ENCODE results near the gene PLD1.

DNA sequence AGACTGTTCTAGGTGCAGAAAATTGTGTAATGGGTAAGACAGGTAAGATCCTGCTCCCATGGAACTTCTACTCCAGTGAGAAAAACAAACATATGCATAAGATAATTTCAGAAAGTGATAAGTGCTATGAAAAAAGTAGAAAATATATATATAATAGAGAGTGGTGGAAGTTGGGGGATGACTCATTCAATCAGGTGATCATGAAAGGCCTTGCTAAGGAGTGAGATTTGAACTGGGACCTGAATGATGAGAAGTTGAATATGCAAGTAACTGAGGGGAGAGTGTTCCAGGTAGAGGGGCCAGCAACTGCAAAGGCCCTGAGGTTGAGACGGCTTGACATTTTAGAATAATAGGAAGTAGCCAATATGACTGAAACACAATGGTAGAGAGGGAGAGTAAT is 257.8 kb downstream of the PLD1 start:
- TF ChIP-seq NFYB (IDR thresholded peaks at IDR 0.05; ENCODE audit: insufficient read depth, low read depth, low read length) (no peak), GABPA (IDR thresholded peaks at IDR 0.05; ENCODE audit: low read depth) (no peak), MXI1 (IDR thresholded peaks at IDR 0.05; ENCODE audit: low read depth, low read length) (no peak), ASH2L (IDR thresholded peaks at IDR 0.05; ENCODE audit: borderline replicate concordance, low read depth) (no peak), BHLHE40 (IDR thresholded peaks at IDR 0.05; ENCODE audit: borderline replicate concordance in 1 of 2, low read depth in 2 of 2, low read length in 1 of 2) (no peak), POLR2A (IDR thresholded peaks at IDR 0.05; ENCODE audit: low read depth, low read length) (no peak), SP1 (IDR thresholded peaks at IDR 0.05; ENCODE audit: low read depth, low read length) (no peak), CHD2 (IDR thresholded peaks at IDR 0.05; ENCODE audit: borderline replicate concordance, low read depth, low read length) (no peak), ETV6 (conservative IDR thresholded peaks at IDR 0.05 in 1 of 2, IDR thresholded peaks at IDR 0.05 in 1 of 2; ENCODE audit: borderline replicate concordance in 1 of 2, low read depth in 1 of 2) (no peak)
- TF ChIP-seq, protein P1, sequence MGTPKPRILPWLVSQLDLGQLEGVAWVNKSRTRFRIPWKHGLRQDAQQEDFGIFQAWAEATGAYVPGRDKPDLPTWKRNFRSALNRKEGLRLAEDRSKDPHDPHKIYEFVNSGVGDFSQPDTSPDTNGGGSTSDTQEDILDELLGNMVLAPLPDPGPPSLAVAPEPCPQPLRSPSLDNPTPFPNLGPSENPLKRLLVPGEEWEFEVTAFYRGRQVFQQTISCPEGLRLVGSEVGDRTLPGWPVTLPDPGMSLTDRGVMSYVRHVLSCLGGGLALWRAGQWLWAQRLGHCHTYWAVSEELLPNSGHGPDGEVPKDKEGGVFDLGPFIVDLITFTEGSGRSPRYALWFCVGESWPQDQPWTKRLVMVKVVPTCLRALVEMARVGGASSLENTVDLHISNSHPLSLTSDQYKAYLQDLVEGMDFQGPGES (IDR thresholded peaks at IDR 0.05) = no peak
- TF ChIP-seq, protein P2, sequence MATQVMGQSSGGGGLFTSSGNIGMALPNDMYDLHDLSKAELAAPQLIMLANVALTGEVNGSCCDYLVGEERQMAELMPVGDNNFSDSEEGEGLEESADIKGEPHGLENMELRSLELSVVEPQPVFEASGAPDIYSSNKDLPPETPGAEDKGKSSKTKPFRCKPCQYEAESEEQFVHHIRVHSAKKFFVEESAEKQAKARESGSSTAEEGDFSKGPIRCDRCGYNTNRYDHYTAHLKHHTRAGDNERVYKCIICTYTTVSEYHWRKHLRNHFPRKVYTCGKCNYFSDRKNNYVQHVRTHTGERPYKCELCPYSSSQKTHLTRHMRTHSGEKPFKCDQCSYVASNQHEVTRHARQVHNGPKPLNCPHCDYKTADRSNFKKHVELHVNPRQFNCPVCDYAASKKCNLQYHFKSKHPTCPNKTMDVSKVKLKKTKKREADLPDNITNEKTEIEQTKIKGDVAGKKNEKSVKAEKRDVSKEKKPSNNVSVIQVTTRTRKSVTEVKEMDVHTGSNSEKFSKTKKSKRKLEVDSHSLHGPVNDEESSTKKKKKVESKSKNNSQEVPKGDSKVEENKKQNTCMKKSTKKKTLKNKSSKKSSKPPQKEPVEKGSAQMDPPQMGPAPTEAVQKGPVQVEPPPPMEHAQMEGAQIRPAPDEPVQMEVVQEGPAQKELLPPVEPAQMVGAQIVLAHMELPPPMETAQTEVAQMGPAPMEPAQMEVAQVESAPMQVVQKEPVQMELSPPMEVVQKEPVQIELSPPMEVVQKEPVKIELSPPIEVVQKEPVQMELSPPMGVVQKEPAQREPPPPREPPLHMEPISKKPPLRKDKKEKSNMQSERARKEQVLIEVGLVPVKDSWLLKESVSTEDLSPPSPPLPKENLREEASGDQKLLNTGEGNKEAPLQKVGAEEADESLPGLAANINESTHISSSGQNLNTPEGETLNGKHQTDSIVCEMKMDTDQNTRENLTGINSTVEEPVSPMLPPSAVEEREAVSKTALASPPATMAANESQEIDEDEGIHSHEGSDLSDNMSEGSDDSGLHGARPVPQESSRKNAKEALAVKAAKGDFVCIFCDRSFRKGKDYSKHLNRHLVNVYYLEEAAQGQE (IDR thresholded peaks at IDR 0.05; ENCODE audit: low read depth, low read length) = no peak
- TF ChIP-seq, protein P3, sequence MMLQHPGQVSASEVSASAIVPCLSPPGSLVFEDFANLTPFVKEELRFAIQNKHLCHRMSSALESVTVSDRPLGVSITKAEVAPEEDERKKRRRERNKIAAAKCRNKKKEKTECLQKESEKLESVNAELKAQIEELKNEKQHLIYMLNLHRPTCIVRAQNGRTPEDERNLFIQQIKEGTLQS (IDR thresholded peaks at IDR 0.05; ENCODE audit: borderline replicate concordance, extremely low read depth, low read depth, low read length) = no peak
- TF ChIP-seq, protein P4, sequence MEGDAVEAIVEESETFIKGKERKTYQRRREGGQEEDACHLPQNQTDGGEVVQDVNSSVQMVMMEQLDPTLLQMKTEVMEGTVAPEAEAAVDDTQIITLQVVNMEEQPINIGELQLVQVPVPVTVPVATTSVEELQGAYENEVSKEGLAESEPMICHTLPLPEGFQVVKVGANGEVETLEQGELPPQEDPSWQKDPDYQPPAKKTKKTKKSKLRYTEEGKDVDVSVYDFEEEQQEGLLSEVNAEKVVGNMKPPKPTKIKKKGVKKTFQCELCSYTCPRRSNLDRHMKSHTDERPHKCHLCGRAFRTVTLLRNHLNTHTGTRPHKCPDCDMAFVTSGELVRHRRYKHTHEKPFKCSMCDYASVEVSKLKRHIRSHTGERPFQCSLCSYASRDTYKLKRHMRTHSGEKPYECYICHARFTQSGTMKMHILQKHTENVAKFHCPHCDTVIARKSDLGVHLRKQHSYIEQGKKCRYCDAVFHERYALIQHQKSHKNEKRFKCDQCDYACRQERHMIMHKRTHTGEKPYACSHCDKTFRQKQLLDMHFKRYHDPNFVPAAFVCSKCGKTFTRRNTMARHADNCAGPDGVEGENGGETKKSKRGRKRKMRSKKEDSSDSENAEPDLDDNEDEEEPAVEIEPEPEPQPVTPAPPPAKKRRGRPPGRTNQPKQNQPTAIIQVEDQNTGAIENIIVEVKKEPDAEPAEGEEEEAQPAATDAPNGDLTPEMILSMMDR (IDR thresholded peaks at IDR 0.05 in 2 of 3, conservative IDR thresholded peaks at IDR 0.05 in 1 of 3; ENCODE audit: control insufficient read depth in 2 of 3, extremely low read depth in 1 of 3, insufficient read depth in 1 of 3, low read depth in 3 of 3, low read length in 3 of 3) = no peak

Data from GM12878 (cell line).